HG03469 (cell line): ENCODE results near the gene DOCK2.
"Not testable (repeated sequence)": the region's sequence is repeated elsewhere in the genome, so short reads cannot be mapped to it uniquely, and the experiment has no call there.

Experiments used
- ATAC-seq: cut with Tn5 transposase; IDR thresholded peaks from one replicate; pipeline ENCODE4 v1.9.1; 2021; ENCODE audit warnings: mild to moderate bottlenecking, moderate library complexity, moderate number of reproducible peaks; ENCODE audit not compliant: unreplicated experiment

DOCK2 gene

DNA sequence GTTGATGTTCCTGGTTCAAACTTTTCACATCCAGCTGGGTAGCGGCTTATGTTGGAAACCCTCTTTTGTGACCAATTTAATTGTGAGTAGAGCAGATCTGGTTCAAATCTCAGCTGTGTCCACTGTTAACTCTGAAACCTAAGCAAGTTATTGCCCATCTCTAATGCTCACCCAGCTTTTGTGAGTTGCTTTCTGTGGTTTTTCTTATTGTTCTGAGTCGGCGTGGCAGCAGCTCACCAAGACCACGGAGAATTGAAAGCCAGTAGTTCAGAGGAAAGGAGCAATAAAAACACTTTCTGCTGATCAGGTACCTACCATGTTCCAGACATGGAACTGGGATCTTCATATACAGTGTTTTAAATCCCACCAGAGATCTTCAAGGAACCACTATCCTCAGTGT lies 114.4 kb downstream of the DOCK2 start:
- no peak for ATAC-seq

DNA sequence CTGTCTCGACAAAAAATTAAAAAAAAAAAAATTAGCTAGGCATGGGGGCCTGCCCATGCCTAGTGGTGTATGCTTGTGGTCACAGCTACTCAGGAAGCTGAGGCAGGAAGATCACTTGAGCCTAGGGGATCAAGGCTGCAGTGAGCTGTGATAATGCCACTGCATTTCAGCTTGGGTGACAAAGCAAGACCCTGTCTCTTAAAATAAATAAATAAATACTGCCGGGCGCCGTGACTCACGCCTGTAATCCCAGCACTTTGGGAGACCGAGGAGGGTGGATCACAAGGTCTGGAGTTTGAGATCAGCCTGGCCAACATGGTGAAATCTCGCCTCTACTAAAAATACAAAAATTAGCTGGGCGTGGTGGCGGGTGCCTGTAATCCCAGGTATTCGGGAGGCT lies 115.5 kb downstream of the DOCK2 start:
- not testable (repeated sequence) for ATAC-seq

DNA sequence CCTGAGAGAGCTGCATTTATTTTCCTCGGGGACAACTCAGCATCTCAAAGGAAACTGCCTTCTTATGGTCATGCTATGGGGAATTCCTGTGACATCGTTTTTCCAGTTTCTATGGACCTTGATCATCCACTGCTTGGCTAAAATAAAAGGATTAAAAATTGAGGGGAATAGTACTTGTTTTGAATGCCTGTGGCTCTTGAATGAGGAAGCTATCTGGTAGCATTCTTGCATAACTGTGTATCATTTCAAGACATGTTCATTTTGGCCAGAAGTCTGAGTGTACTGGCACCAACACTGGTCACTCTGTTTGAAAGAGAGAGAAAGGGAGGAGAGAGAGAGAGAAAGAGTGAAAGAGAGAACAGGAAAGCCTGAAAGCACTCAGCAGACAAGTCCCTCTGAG lies 116.7 kb downstream of the DOCK2 start:
- no peak for ATAC-seq

DNA sequence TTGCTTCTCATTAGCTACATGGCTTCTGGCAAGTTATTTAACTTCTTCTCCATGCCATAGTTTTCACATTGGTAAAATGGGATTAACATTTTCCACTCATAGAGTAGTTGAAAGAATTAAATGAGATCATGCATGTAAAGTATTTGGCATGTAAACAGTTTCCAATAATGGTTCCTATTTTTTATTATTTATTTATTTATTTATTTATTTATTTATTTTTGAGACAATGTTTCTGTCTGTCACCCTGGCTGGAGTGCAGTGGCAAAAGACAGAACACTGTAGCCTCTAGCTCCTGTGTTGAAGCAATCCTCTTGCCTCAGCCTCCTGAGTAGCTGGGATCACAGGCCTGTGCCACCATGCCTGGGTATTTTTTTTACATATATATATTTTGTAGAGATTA lies 117.7 kb downstream of the DOCK2 start:
- ATAC-seq, result no peak

DNA sequence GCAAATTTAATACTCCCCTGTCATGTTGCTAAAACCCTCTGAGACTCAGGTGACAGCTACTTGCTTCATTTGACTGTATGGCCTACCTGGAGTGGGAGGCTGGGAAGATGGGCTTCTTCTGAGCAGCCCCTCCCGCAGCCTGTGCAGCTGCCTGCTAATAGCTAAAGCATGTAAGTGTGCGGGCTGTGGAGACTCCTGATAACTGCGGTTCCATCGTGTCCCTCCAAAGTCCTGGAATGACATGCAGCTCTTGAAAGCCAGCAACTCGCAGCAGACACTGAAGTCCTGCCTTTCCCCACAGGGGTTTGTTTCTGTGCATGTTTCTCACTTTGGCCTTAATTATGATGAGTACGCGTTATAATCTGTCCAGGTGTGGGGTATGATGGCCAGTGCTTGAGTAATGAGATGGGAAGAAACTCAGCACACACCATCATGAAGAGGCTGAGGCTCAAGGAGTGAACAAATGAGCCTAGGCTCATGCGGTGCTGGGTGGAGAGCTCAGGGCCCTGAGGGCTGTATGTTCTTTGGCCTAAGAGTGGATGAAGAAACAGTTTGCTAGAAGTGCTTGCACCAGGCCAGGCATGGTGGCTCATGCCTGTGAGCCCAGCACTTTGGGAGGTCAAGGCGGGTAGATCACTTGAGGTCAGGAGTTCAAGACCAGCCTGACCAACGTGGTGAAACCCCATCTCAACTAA lies 119.1 kb downstream of the DOCK2 start:
- ATAC-seq, result peak; percentile 36

DNA sequence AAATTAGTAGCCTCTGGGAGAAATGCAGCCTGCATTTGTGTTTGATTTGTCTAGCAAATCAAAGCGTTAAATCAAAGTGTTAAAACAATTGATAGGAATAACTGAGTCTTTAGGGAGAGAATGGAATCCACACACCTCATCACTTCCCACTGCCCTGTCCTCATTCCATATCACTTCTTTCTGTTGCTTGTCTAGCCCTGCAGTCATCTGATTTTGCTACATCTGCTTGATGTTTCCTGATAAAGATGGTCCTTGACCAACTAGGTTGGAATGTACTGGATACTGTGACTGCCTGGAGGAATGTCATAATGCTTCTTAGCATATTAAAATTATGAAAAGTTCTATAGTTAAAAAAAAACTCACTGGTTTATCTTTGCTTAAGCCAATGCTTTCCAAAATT lies 119.9 kb downstream of the DOCK2 start:
- no peak for ATAC-seq

DNA sequence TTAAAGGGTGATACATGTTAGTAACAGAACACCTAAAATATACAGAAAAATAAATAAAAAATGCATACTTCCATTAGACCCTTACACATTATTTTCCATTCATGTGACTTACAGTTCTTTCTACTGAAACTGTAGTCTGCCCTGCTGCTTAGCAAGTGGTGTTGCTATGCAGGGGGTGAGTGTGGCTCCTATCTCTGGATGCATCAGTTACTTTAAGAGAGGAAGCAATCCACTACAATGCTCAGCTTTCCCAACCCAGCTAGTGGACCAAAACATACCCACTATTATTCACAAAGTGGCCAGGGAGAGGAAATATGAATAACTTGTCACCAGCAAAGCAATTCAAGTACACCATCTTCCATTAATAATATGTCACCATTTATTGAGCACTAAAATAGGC lies 121.8 kb downstream of the DOCK2 start:
- ATAC-seq, result no peak

DNA sequence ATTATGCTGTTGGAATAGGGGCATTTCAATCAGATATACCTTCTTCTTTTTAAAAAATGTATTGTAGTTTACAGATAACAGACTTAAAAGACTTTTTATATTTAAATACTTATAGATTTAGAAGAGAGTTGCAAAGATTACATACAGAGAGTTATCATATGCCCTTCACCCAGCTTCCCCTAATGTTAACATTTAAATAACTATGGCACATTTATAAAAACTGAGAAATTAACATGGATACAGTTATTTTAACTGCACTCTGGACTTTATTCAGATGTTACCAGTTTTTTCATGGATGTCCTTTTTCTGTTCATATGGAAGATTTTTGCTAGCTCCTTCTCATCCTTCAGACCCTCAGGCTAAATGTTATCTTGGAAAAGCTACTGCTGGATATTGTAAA lies 123.2 kb downstream of the DOCK2 start:
- ATAC-seq, result no peak

DNA sequence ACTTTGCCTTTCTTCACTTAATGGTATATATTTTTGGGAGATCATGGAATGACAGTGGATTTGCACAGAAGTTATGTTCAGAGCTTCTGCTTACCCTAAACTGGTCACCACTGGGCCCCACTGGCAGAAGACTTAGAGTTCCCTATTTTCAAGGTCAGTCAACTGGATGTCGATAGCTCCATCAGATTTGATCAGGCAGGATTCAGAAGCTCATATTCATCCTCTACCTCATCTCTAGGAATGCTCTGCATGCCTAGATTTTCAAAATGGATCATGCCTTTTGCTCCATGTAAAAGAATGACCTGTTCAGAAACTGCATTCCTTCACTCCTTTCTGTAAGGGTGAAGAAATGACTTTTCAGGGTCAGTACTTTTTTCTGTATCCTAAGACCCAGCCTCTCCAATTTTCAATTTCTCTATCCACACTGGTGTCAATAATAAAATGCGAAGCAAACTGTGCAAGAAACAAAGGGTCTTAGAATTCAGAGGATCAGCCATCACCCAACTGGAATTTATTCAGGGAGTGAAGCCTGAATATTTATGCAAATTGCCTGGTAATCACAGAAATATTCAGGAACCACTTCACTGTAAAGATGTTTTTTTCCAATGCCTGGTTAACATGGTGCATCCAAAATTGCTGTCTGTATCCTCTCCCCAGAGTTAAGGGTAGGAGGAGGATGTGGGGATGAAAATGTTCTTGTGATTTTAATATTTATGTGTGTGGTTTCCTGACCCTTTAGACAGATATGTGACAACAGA lies 125.4 kb downstream of the DOCK2 start:
- ATAC-seq, result no peak

DNA sequence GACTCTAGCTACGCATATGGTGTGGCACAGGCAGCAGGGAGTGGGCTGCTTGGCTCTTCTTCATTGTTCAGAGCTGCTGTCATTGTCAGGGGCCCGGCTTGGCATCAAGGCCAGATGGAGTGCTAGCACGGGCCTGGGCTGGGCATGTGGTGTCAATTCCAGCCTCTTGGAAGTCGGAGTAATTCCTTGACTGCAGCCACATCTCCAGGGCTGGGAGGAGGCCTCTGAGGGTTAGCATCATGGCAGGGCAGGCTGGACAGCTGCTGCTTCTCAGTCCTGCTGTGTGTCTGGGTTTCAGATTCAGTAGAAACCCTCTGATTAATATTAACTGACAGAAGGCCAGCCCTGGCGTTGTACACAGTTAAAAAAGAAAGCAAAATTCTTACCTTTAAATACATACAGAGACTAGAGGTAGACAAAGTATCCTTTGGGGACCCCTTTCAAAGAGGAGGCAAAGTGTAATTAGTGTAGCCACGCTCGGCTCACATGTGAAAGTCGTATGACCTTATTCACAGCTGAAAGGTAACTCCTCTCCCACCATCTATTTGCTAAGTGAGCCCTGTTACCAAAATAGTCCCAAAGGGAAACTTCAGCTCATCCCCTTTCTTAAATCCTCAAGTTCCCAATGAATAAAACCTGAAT lies 126.4 kb downstream of the DOCK2 start:
- peak; percentile 37 for ATAC-seq

DNA sequence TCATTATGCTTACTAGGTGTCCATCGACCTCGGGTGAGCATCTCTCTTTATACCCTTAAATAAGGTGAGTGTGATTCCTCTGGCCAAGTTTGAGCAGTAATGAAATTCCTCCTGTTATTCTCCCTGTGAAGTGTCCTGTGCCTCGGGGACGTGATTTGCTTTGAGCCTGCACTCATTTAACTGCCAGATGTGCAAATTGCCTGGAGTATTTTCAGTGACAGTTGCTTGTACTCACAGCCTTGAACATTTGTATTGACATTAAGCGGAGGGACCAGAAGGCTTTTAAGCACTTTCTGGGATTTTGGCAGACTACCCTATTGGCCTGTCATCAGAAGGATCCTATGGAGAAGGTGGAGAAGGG lies 126.9 kb downstream of the DOCK2 start:
- no peak for ATAC-seq

DNA sequence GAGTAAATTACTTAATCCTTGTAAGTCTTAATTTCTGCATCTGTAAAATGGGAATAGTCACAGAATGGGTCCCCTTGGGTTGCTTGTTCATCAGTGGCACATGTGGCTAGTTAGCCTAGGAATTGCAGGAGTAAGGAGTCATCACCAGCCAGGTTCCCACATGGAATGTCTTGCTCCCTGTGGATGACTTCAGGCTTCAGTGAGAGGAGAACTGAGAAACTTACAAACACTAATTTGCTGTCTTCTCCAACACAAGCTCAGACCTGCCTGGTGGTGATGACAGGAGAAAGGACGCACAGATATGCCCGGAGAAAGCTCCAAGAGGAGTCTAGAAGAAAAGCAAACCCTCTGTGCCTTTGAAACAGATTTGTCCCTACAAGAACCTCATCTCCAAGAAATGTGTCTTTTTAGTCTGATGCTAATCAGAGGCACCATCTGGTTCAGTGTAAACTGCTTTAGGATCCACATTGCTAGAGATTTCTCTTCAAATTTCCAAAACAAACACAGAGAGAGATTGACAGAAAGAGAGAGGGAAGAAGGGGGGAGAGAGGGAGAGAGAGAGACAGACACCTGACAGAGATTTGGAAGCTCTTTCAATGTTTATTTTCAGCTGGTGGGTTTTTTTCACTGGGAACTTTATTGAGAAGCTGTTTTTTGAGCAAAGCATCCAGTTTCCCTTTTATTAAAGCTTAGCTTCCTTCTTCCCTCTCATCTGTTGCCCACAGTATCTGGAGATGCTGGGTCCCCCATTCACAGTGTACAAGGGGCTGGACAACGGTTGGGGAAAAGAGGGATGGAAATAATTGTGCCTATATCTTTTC lies 128.3 kb downstream of the DOCK2 start:
- ATAC-seq, result no peak

DNA sequence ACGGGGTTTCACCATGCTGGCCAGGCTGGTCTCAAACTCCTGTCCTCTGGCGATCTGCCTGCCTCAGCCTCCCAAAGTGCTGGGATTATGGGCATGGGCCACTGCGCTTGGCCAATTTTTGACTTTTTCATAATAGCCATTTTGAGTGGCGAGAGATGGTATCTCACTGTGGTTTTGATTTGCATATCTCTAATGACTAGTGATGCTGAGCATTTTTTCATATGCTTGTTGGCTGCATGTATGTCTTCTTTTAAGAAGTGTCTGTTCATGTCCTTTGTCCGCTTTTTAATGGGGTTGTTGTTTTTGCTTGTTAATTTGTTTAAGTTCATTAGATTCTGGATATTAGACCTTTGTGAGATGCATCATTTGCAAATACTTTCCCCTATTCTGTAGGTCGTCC lies 129.9 kb downstream of the DOCK2 start:
- ATAC-seq, result not testable (repeated sequence)

DNA sequence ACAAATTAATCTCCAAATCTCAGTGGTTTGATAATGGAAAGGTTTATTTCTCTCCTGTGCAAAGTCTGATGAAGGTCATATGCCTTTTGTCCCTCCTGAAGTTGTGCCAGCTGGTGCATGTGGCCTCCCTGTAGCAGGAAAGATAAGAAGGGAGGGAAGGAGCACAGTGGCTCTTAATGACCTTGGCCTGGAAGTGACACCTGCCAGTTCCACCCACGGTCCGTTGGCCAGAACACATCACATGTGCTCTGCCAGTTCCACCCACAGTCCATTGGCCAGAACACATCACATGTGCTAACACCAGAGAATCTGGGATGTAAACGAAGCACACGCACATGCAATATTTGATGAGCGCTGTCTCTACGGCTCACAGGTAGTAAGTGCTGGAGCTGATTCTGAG lies 130.9 kb downstream of the DOCK2 start:
- ATAC-seq, result no peak

DNA sequence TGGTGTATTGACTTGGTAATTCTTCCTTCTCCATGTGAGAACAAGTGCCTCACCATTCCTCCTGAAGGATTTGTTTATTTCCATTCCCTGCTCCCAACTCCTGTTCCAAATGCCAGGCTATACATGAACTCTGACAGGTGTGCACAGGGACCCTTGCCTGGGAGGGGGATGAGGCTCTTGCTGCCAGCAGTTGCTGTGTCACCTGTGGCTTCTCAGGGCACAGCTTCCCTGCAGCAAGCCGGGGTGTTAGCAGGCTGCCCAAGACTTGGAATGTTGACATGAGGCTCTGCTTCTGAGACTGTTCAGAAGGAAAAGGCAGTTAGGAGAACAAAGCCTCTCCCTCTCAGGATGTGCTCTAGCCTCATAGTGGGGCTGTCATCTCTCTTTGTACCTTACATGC lies 131.3 kb downstream of the DOCK2 start:
- ATAC-seq, result no peak

DNA sequence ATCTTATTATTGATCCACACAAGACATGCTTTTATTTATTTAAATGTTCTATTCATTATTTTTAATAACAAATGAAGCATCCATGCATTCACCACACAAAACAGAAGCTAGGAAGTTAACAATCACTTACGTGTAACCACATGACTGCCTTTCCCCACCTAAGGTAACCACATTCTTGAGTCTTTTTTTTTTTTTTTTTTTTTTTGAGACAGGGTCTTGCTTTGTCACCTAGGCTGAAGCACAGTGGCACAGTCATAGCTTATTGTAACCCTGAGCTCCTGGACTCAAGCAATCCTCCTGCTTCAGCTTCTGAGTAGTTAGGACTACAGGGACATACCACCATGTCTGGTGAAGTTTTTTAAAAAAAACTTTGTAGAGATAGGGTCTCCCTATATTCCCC lies 133.0 kb downstream of the DOCK2 start:
- ATAC-seq, result no peak

DNA sequence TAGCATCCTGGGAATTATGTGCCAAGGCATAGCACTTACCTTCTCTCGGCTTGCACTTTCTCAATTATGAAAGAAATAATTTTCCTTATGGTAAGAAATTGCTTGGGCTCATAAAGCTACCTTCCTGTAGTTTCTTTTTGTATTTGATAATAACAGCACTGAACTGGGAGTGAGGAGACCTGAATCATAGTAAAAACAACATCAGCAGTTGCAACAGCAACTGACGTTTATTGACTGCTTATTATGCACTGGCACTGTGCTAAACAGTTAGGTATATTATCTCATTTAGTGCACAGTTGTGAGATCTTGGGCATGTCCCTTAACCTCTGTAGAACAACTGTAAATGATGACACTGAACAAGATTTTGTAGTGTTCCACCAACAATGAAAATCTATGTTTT lies 135.2 kb downstream of the DOCK2 start:
- no peak for ATAC-seq

DNA sequence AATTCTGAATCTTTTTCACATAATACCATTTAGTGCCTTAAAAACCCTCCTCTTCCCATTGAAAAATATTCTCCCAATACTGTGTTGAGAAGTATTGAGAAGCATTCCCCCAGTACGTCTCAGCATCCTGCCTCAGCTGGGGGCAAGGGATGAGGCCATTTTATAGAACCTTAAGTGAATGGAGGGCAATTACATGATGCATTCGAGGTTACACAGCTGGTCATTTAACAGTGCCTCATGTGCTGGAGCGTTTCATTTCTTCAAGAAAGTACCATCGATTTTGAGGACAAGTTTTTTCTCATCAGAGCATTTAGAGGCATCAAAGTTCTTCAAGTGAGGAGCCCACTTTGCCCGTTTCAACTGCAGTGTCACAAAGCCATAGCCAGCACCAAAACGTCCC lies 135.6 kb downstream of the DOCK2 start:
- no peak for ATAC-seq

DNA sequence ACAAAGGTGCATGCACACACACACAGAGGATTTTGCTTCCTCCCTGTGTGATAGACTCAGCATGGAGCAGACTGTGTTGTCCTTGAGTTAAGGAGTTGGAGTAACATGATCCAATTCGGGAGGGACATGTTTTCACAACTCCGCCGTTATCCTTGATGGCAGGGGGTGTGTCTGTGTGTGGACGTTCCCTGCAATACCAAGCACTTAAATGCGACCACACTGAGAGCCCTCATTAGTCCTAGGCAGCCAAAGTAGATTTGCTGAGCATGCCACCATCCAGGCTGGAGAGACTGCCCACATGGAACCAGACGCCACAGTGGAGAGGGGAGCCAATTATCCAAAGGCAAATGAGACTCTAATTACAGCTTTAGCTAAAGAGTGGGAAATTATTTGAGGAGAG lies 140.1 kb downstream of the DOCK2 start:
- no peak for ATAC-seq

DNA sequence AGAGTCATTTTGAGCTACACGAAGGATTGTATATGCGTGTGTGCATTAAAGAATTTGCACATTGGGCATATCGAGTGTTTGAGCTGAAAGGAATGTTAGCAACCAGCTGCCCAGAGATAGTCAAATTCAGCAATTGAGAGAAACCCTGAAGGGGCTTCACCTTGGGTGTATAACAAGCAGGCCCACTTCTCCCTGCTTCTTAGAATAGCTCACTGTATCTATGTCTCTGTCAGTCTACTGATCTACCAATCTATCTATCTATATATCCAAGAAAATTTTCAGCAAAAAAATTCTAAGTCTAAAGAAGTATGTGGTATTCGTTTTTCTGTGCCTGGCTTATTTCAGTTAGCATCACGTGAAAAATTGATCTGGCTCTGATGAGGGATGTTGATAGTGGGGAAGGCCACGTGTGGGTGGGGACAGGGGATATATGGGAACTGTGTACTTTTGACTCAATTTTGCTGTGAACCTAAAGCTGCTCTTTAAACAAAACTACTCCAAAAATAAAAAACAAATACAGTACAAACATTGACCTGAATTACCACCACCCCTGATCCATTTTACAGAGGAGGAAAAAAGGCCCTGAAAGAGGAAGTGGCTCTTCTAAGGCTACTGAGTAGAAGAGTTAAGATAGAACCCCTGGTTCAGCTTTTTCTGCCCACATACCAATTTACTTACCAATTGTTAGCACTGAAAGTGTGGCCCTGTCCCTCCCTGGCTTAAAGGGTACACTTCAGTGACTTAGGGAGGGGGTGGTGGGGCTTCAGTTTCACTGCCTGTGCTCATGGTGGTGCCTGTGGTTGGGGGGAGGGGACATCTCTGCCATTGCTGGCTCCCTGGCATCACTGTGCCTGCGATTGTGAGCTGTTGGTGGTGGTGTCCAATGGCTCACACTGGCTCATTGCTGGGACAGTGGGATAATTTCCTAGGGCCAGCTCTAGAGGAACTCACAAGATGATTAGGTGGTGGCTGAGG lies 141.8 kb downstream of the DOCK2 start:
- peak; percentile 89 for ATAC-seq
